ENCODE measurements around the gene TBXA2R.
A peak's percentile ranks its signal among the peaks of the same experiment; 100 is the strongest.
"Not testable (repeated sequence)": the region's sequence is repeated elsewhere in the genome, so short reads cannot be mapped to it uniquely, and the experiment has no call there.

TBXA2R gene

GRCh38 chr19:3638208-3639193 is 31.8 kb upstream of the TBXA2R start:
- no peak for DNase-seq

- no peak for DNase-seq
These were observed 30.9 kb upstream of the TBXA2R start for GRCh38 chr19:3637621-3638020.

DNA sequence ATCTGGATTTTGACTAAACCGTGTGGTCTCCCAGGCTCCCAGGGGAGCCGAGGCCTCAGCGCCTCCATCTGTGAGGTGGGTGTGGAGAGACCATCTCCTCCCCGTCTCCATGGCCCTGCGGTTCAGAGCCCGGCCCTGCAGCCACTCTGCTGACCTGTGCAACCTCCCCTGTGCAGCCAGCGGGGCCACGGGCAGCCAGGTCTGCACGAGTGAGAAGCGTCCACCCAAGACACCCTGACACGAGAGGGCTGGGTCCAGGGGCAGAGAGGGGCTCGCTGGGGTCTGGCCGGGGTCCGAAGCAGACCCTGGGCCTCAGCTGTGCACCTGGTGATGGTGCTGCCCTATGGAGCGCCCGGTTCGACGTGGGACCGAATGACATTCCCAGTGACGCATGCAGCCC is 30.3 kb upstream of the TBXA2R start:
- no peak for DNase-seq

- DNase-seq, result no peak
These were observed 29.8 kb upstream of the TBXA2R start for GRCh38 chr19:3636506-3636905.

- DNase-seq, result no peak
These were observed 27.9 kb upstream of the TBXA2R start for GRCh38 chr19:3634496-3635045.

DNA sequence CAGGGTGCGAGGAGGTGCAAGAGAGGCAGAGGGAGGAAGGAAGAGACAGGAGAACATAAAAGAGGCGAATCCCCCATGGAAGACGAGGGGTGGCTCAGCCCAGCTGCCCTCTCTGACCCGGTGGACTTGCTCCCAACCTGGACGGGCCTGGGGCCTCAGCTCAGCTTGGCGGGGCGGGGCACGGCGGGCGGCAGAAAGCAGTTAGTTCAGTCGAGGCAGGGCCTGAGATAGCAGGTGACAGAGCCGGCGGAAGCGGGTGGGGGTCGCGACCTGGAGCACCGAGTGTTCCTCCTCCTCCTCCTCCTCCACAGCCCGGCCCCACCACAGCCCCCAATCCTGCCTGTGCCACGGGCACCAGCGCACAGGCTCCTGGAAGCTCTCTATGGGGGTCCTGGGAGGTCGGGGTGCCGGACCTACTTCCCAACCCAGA is 26.9 kb upstream of the TBXA2R start:
- no peak for DNase-seq

DNA sequence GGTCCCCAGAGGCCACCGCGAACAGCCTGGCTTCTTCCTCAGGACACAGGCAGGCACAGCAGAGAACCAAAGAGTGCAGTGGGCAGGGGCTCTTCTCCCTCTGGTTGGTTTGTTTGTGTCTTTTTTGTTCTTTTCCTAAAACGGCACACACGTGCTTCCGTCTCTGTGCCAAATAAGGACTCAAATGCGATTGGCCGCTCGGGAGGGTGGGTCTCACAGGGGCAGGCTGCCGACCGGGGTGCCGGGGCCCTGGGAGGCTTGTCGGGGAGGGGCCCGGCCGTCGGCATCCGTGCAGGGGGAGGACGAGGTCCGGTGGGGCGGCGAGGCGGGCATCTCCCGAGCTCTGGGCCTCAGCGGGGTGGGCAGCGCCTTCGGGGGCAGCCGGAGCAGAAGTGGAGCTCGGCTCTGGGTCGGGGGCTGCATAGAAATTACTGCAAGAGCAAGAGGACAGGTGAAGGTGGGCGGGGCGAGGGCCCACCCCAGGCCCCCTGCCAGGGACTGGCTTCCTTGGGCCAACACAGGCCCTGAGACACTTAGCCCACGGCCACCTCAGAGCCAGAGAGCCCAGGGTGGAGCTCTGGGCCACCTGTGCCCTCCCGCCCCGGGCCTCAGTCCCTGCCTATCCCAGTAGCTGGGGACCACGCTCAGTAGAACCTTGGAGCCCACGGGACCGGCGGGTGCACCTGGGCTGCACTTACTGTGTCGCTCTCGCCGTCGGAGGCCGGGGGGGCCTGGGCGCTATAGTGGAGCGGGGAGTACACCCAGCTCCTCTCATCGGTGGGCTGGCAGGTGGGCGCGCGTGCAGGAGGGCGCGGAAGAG is 26.3 kb upstream of the TBXA2R start:
- DNase-seq, result no peak

- DNase-seq, result no peak
These were observed 25.4 kb upstream of the TBXA2R start for GRCh38 chr19:3632098-3632497.

DNA sequence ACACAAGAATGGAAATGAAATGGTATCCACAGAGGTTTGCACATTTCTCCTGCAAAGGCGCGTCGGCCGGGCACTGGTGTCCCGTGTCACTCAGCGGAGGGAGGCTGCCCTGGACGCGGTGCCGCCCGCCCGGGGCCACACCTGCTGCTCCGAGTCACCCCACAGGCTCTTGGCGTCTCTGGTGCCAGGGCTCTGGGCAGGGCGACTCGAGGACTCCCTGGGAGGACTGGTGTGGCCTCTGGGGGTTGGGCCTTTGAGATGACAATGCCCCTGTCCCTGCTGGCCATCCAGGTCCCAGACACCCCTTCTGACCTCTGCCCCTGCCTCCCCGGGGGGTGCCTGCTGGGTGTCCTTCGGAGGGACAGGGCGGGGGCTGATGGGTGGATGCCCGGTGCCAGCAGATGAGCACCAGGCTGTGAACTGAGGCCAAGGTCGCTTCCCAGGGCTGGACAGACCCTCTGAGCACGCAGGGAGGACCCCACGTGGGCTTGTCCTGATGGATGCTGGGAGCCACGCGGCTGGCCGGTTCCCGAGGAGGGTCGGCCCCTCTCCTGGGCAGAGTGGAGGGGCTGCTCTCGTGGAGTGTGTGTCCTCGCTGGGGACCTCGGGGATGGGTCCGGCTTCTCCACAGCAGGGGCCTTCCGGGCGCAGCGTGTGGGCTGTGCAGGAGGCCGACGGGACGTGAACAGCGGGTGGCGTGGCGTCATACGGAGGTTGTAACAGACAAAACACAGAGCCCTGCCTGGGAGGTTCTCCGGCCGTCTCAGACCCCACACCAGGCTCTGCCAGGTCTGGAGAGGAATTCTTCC is 24.6 kb upstream of the TBXA2R start:
- no peak for DNase-seq

- not testable (repeated sequence) for DNase-seq
These were observed 22.1 kb upstream of the TBXA2R start for GRCh38 chr19:3628766-3629165.

DNA sequence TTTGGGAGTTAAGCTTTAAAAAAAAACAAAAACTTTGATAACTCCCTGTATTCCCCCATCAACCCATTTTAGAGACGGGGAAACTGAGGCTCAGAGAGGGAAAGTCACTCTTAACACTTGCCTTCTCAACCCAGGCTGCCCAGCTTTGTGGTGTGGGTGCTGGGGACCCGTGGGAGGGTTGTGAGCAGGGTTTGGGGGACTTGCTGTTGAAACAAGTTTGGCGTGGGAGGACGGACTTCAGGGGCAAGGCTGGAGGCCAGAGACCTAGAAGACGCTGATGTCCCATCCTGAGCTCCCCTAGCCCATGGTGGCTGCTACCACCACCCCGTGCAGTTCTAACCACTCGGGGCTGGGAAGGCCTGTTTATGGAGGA is 20.7 kb upstream of the TBXA2R start:
- no peak for DNase-seq

- DNase-seq, result peak; percentile 99 to 100
These were observed 20.0 kb upstream of the TBXA2R start, which contains the start of gene CACTIN for GRCh38 chr19:3626473-3627350. CACTIN (minus strand) TSS chr19:3626790; CDS start chr19:3626762, 28 bp downstream.

DNA sequence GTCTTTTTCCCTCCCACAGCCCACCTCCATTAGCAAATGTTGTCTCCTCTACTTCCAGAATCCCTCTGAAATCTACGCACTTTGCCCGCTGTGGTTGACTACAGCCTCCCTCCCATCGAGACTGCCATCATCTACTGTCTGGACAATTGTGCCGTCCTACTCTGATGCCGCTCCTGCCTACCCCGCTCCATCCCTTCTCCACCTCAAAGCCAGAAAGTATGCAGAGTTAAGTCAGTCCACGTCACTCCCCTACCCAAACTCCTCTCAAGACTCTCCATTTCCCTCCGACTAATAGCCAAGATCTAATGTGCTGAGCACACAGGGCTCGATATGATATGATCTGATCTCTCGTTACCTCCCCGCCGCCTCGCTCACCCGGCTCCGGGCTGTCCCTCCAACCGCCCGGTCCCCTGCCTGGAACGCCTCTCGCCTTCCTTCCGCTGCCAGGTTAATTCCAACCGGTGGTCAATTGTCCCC is 19.4 kb upstream of the TBXA2R start:
- DNase-seq, result no peak

GRCh38 chr19:3623716-3624115 is 17.0 kb upstream of the TBXA2R start:
- DNase-seq, result no peak

DNA sequence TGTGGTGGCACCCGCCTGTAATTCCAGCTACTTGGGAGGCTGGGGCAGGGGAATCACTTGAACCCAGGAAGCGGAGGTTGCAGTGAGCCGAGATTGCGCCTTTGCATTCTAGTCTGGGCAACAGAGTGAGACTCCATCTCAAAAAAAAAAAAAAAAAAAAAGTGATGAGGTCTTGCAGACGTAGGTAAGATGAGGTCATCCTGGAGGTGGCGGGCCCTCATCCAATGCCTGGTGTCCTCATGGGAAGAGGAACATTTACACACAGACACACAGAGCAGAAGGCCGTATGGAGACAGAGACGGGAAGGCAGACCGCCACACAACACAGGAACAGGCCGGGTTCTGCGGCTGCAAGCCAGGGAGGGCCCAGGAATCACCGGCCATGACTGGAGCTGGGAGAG is 15.5 kb upstream of the TBXA2R start:
- no peak for DNase-seq

GRCh38 chr19:3621689-3622088 is 15.0 kb upstream of the TBXA2R start:
- DNase-seq, result no peak

DNA sequence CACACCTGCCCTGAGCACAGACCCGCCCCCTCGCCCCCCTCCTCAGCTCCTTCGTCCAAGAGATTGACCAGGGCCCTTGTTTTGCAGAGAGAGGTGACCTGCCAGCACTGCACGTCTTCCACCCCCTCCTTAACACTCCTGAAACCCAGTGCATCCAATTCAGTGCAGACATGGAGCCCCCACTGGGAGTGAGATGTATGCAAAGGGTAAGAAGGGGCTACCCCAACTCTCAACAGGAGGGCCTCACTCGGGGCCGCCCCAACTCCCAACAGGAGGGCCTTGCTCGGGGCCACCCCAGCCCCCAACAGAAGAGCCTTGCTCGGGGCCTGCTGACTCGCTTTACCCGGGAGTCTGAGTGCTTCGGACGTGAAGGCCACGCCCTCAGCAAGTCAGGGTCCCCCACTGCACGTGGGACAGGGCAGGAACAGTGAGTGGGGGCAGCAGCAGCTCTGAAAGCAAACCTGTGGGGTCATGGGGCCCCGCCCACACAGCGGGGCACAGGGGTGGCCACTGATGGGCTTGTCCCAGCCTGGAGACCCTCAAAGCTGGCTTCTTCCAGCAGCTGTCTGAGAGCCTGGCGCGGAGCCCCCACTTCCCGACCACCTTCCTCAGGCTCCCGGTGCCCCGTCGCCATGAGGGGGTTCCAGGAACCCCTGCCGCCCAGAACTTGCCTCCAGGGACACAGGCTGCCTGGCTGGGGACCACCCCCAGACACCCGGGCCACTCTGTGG is 14.3 kb upstream of the TBXA2R start:
- DNase-seq, result no peak

GRCh38 chr19:3620145-3620816 is 13.6 kb upstream of the TBXA2R start:
- no peak for DNase-seq

DNA sequence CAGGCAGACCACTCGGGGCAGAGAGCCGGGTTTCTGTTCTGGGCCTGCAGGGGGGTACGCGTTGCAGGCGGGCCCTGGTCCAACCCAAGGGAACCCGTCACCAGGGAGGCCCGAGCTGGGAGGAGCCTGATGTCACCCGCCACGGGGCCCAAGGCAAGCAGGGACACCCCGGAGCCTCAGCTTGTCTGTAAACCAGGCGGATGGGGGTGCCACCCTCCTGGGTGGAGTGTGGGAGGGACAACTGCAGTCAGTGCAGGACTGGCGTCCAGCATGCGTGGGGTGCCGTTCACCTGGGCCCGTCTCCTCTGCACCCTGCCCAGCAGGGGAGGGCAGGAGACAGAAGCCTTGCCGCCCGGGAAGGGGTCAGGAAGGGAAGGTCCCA is 12.9 kb upstream of the TBXA2R start:
- DNase-seq, result no peak

Measured in activated CD4-positive, alpha-beta T cell treated with anti-CD3 and anti-CD28 coated beads for 4 hours (primary cell).